ENCODE measurements around the gene FLRT3.

Gene FLRT3

GRCh38 chr20:14375416-14375985, 38.1 kb upstream of the FLRT3 start:
- TF ChIP-seq, protein P1, sequence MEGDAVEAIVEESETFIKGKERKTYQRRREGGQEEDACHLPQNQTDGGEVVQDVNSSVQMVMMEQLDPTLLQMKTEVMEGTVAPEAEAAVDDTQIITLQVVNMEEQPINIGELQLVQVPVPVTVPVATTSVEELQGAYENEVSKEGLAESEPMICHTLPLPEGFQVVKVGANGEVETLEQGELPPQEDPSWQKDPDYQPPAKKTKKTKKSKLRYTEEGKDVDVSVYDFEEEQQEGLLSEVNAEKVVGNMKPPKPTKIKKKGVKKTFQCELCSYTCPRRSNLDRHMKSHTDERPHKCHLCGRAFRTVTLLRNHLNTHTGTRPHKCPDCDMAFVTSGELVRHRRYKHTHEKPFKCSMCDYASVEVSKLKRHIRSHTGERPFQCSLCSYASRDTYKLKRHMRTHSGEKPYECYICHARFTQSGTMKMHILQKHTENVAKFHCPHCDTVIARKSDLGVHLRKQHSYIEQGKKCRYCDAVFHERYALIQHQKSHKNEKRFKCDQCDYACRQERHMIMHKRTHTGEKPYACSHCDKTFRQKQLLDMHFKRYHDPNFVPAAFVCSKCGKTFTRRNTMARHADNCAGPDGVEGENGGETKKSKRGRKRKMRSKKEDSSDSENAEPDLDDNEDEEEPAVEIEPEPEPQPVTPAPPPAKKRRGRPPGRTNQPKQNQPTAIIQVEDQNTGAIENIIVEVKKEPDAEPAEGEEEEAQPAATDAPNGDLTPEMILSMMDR (conservative IDR thresholded peaks at IDR 0.05; ENCODE audit: low read length) = no peak
- no peak overlapping the region for H3K4me3 ChIP-seq (ENCODE audit: low read length)
- DNase-seq (ENCODE audit: low read depth) = no peak

DNA sequence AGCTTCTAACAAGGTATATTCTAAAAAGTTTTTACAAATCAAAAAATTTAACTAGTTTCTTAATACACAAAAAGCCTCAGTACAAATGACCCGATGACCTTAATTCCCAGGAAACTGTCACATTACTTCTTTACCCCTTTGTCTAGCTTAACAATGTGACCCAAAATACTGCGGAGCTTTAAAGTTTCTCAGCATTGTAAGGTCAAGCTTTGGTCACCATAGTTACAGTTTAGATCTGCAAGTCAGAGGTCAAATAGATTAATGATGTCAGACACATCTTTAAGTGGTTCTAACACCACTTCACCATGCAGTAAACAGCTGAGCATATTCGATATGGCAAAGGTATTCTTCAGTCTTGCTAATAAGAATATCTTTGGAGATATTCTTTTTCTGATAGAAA, 36.8 kb upstream of the FLRT3 start:
- H3K4me3 ChIP-seq (ENCODE audit: low read length) = no peak overlapping the region
- TF ChIP-seq, protein P1 (conservative IDR thresholded peaks at IDR 0.05; ENCODE audit: low read length) = no peak
- DNase-seq (ENCODE audit: low read depth) = no peak

- H3K4me3 ChIP-seq (ENCODE audit: low read length) = no peak overlapping the region
- no peak for DNase-seq (ENCODE audit: low read depth)
- TF ChIP-seq, protein P1 (conservative IDR thresholded peaks at IDR 0.05; ENCODE audit: low read length) = no peak
Measured at GRCh38 chr20:14361509-14362345, 24.3 kb upstream of the FLRT3 start.

DNA sequence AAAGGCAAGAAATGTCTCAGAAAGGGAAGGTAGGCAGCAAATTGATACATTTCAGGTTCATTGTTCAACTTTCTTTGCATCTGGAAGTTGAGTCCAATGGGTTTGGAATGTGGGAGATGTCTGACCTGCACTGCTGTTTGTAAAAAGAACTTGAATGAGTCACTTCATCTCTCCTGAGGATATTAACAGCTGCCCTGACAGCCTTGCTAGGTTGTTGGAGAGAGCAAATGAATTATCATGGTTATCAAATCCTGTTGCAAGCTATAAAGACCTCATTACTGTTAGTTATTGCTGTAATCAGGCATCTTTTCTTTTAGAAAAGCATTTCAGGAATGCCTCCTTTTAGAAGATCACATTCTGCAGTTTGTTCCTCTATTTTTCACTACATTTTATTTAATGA, 23.0 kb upstream of the FLRT3 start:
- TF ChIP-seq, protein P1 (conservative IDR thresholded peaks at IDR 0.05; ENCODE audit: low read length) = no peak
- DNase-seq (ENCODE audit: low read depth) = peak; percentile 6
- no peak overlapping the region for H3K4me3 ChIP-seq (ENCODE audit: low read length)

- no peak overlapping the region for H3K4me3 ChIP-seq (ENCODE audit: low read length)
- TF ChIP-seq, protein P1 (conservative IDR thresholded peaks at IDR 0.05; ENCODE audit: low read length) = no peak
- no peak for DNase-seq (ENCODE audit: low read depth)
Measured at GRCh38 chr20:14355791-14356190, 18.4 kb upstream of the FLRT3 start.

- H3K4me3 ChIP-seq (ENCODE audit: low read length) = no peak overlapping the region
- DNase-seq (ENCODE audit: low read depth) = no peak
- TF ChIP-seq, protein P1 (conservative IDR thresholded peaks at IDR 0.05; ENCODE audit: low read length) = no peak
Measured at GRCh38 chr20:14344746-14345145, 7.3 kb upstream of the FLRT3 start.

All from AG10803 (cell line).